NCI-H1694 treated with DMSO at 0.1 percent for 48 hours (cell line): Measurements from ENCODE around the gene PLEKHN1.
"Not testable (repeated sequence)": the region's sequence is repeated elsewhere in the genome, so short reads cannot be mapped to it uniquely, and the experiment has no call there.

Experiments used
- DNase-seq: peaks from one replicate; lab custom pipeline; 2025; lab: John Stamatoyannopoulos, UW

The PLEKHN1 gene

DNA sequence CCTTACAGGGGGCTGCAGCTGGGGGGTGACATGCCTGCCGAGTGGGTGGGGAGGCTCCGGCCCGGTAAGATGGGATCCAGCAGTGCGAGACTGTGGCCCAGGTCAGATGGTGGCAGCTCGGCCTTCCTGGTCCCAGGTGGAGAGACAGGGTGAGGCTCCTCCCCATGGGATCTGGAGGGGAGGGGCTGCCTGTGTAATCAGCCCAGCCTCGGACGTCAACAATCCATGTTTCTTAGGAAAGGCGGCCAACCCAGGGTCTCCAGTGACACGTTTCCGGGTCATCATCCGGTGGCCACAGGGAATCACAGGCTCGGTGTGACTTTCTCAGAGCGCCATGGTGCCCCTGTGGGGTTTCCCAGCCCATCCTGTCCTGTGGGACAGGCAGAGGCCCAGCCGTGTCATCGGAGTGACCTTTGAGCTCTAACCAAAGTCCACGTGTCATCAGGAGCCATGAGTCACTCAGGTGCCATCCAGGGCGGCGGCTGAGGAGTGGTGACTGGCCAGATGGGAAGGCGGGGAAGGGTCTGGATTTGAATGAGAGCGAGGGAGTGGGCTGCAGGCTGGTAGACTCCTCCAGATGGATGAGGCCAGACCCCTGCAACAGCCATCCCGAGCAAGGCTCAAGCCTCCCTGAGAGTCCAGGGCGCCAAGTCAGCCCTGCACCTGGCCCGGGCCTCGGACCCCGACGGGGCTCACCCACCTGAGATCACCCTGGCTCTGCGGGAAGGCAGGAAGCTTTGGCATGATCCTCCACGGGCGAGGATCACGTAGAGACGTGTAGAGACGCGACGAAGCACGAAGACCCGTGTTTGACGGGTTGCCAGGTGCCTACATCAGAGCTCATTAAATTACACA is 40.2 kb downstream of the PLEKHN1 start:
- no peak for DNase-seq

GRCh38 chr1:1010131-1010530 is 43.8 kb downstream of the PLEKHN1 start:
- DNase-seq: not testable (repeated sequence)

- no peak for DNase-seq
These were observed 45.2 kb downstream of the PLEKHN1 start for GRCh38 chr1:1011396-1011949.

DNA sequence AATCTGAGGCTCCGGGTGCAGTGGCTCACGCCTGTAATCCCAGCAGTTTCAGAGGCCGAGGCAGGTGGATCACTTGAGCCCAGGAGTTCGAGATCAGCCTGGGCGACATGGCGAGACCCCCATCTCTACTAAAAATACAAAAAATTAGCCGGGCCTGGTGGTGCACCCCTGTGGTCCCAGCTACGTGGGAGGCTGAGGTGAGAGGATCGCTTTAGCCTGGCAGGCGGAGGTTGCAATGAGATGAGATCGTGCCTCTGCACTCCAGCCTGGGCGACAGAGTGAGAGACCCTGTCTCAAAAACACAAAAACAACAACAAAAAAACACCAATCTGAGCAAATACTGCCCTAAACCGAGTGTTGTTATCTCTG is 46.4 kb downstream of the PLEKHN1 start:
- not testable (repeated sequence) for DNase-seq

DNA sequence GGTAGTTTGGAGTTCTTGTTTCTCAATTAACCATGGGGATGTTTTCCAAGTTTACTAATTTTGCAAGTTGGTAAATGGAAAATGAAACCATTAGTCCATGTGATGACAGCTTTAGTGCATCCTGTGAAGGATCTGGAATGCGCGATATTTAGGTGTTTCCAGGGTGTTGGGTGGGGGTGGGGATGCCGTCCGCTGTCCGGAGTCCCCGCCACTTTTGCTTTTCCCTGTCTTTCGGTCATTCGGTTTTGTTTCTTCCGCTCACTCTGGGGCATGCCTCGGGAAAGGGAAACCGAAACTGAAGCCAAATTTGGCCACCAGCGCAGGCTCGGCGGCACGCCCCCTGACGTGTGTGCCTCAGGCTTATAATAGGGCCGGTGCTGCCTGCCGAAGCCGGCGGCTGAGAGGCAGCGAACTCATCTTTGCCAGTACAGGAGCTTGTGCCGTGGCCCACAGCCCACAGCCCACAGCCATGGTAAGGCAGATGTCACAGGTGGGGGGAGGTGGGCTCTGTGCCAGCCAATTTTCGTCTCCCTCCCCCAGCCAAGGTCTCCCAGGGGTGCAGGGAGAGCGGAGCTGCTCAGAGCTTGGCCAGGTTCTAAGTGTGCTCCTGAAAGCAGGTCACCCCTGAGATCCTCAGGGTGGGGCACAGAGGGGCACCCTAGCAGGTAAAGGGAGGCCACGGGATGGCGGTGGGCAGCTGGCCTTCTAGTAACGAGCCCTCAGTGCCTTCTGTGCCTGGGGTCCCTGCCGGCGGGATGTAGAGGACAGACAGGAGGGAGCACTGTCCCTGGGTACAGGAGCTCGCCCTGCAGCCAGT is 47.0 kb downstream of the PLEKHN1 start, which contains the start of gene ISG15:
ISG15 (plus strand) TSS at position 393 of the 817 bp plus-strand sequence; CDS start at position 470, 77 bp downstream.
- DNase-seq: peak; percentile 49

- DNase-seq: peak; percentile 52
These were observed 47.8 kb downstream of the PLEKHN1 start for GRCh38 chr1:1013922-1014648.

- DNase-seq: no peak
These were observed 48.8 kb downstream of the PLEKHN1 start for GRCh38 chr1:1014799-1015681.

- not testable (repeated sequence) for DNase-seq
These were observed 51.4 kb downstream of the PLEKHN1 start for GRCh38 chr1:1017397-1018320.

DNA sequence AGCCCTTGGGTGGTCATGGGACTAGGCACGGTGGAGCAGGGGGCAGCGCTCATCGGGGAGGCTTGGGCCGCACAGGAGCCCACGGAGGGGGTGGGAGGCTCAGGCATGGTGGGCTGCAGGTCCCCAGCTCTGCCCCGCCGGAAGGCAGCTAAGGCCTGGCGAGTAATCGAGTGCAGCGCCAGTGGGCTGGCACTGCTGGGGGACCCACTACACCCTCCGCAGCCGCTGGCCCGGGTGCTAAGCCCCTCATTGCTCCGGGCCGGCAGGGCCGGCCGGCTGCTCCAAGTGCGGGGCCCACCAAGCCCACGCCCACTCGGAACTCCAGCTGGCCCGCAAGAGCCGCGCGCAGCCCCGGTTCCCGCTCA is 52.0 kb downstream of the PLEKHN1 start:
- not testable (repeated sequence) for DNase-seq

DNA sequence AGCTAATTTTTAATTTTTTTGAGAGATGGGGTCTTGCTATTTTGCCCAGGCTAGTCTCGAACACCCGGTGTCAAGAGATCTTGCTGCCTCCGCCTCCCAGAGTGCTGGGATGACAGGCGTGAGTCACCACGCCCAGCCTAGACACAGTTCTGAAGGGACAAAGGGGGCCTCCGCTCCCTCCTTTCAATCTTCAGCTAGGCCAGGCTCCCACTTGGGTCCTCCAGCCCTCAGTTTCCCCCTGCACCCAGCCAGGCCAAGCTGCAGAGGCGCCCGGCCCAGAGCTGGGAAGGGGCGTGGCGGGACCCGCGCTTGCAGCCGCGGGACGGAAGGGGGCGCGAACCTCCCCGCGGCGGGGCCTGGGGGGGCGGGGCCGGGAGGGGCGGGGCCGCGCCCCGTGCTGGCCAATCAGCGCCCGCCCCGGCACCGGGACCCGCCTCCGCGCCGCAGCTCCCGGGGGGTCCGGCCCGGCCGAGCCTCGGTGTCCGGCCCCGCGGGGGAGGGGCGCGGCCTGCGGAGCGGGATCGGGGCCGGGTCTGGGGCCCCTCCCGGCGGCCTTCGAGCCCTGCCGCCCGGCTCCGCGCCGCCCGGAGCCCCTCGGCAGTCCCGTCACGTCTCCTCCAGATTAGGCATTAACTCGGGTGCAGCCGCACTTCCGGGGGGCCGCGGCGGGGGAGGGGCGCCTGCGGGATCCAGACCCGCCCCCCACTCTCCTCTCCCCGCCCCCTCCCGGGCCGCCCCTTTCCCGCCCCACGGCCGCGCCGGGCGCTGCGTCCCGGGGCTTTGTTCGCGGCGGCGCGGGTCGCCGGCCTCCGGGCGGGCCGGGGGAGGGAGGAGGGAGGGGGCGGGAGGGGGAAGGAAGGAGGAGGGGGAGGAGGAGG is 53.1 kb downstream of the PLEKHN1 start:
- no peak for DNase-seq

GRCh38 chr1:1020000-1020404 is 53.7 kb downstream of the PLEKHN1 start, which contains the start of gene AGRN:
TSS of gene AGRN (plus strand) at chr1:1020120. CDS start at chr1:1020173, 53 bp downstream.
- DNase-seq: no peak

DNA sequence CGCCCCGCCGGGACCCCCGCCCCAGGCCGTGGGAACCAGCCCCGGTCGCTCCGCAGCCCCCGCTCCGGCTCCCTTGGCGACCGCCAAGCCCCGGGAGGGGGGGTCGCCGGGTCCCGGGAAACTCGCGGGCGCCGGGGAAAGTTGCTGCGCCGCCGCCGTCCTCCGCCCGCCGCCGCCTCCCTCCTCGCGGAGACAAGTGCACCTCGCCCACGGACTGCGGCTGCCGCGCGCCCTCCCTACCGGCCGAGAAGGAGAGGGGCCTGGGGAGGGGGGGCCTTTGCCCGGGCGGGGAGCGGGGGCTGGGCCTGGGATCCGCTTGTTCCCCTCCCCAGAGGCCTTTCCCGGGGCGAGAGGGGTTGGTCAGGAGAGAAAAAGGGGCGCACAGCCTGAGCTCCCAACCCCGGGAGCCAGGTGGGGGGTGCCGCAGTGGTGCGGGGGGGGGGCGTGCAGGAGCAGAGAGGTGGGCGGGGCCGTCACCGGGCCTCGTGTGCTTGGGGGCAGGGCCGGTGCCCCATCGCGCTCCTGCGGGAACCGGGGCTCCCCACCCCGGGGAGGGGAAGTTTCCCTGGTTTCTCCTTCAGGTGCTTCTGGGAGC is 54.2 kb downstream of the PLEKHN1 start:
- DNase-seq: no peak

- no peak for DNase-seq
These were observed 55.0 kb downstream of the PLEKHN1 start for GRCh38 chr1:1021010-1021919.

GRCh38 chr1:1021920-1022259 is 55.6 kb downstream of the PLEKHN1 start:
- no peak for DNase-seq

DNA sequence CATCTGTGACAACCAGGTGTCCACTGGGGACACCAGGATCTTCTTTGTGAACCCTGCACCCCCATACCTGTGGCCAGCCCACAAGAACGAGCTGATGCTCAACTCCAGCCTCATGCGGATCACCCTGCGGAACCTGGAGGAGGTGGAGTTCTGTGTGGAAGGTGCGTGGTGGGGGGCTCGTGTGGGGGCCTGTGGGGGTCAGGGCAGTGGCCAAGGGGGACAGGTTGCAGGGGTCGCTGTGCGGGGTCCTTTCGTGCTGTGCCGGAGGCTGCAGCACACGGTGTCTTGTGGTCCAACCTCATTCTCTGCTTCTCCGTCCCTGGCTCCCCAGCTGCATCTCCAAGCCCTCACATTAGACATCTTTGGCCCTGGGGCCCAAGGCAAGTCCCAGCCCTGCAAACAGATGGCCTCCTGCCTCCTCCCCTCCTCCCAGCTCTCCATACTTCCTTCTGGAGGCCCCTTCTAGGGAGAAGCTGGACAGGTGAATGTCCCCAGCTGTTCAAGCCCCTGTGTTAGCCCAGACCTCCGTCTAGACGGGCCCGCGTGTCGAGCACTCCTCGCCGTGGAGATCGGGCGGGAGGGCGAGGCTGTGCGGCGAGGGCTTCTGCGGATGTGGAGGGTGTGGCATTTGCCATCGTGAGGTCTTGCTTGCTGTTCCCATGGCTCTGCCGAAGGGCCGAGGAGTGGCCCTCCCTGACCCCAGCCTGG is 56.2 kb downstream of the PLEKHN1 start:
- DNase-seq: no peak

DNA sequence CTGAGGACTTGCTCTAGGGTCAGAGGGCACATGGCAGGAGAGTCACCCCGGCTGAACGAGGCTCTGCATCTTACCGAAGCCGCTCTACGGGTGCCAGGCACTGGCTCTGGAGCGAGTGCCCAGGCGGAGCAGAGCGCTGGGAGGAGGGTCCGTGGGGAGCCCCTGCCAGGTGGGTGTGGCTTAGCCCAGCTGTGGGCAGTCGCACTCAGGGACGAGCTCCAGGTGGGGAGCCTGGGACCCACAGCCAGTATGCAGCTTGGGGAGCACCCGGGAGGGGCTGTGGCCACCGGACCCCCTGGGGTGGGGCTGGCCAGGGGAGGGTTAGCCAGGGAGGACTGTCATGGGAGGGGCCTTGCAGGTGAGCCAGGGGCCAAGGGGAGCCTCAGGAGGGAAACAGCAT is 57.4 kb downstream of the PLEKHN1 start:
- DNase-seq: no peak
